T-helper 2 cell treated with Interferon-gamma antibody and Interleukin-4, amounts not matched to agents 5 μg/mL and 100 μg/mL, for 36 hours (primary cell): ENCODE results near the gene HNF1A.
"Not testable (repeated sequence)": the region's sequence is repeated elsewhere in the genome, so short reads cannot be mapped to it uniquely, and the experiment has no call there.

Experiments
- DNase-seq: peaks from one replicate; pipeline ENCODE4 v3.0.0; 2021; ENCODE audit warnings: low spot score
- H3K27ac Mint-ChIP-seq: one replicate; pipeline ENCODE4 v1.8.0; 2021; ENCODE audit warnings: mild to moderate bottlenecking, mixed read lengths
- H3K27me3 Mint-ChIP-seq: one replicate; pipeline ENCODE4 v1.8.0; 2021; ENCODE audit warnings: low read depth, mixed read lengths
- H3K36me3 Mint-ChIP-seq: one replicate; pipeline ENCODE4 v1.8.0; 2021; ENCODE audit warnings: low read depth, mixed read lengths
- H3K4me1 Mint-ChIP-seq: one replicate; pipeline ENCODE4 v1.8.0; 2021; ENCODE audit warnings: low read depth, mixed read lengths
- H3K4me3 Mint-ChIP-seq: one replicate; pipeline ENCODE4 v1.8.0; 2022; ENCODE audit warnings: mild to moderate bottlenecking, moderate library complexity, mixed read lengths
- H3K9me3 Mint-ChIP-seq: one replicate; pipeline ENCODE4 v1.8.0; 2021; ENCODE audit warnings: mixed read lengths

HNF1A gene

GRCh38 chr12:120943482-120943881, 34.9 kb upstream of the HNF1A start:
- H3K4me3 Mint-ChIP-seq = no peak overlapping the region

GRCh38 chr12:120944645-120945217, 33.6 kb upstream of the HNF1A start:
- no peaks in the 10 kb centered on the region for H3K9me3 Mint-ChIP-seq
- H3K27me3 Mint-ChIP-seq = peaks cover 7% of the 10 kb centered on the region
- no peak overlapping the region for H3K27ac Mint-ChIP-seq
- H3K36me3 Mint-ChIP-seq = no peaks in the 10 kb centered on the region
- peaks cover 5% of the 10 kb centered on the region for H3K4me1 Mint-ChIP-seq
- peak; percentile 56 for DNase-seq
- H3K4me3 Mint-ChIP-seq = no peak overlapping the region

More at GRCh38 chr12:120943482-120943881, 34.9 kb upstream of the HNF1A start:
- no peak for DNase-seq
- peaks cover 10% of the 10 kb centered on the region for H3K27me3 Mint-ChIP-seq
- H3K27ac Mint-ChIP-seq = no peak overlapping the region
- H3K9me3 Mint-ChIP-seq = no peaks in the 10 kb centered on the region
- H3K36me3 Mint-ChIP-seq = no peaks in the 10 kb centered on the region
- H3K4me1 Mint-ChIP-seq = peaks cover 6% of the 10 kb centered on the region

GRCh38 chr12:120945516-120945915, 32.8 kb upstream of the HNF1A start:
- H3K27ac Mint-ChIP-seq, H3K27me3 Mint-ChIP-seq, H3K4me3 Mint-ChIP-seq, H3K4me1 Mint-ChIP-seq, H3K36me3 Mint-ChIP-seq, H3K9me3 Mint-ChIP-seq, DNase-seq: not testable (repeated sequence)

- not testable (repeated sequence) for H3K4me1 Mint-ChIP-seq, H3K9me3 Mint-ChIP-seq, H3K36me3 Mint-ChIP-seq, H3K27me3 Mint-ChIP-seq, H3K4me3 Mint-ChIP-seq, H3K27ac Mint-ChIP-seq, DNase-seq
Observed at GRCh38 chr12:120950260-120950799, 28.0 kb upstream of the HNF1A start.

GRCh38 chr12:120950807-120951206, 27.5 kb upstream of the HNF1A start:
- Mint-ChIP-seq H3K4me3 (no peak overlapping the region), H3K27me3 (no peaks in the 10 kb centered on the region), H3K27ac (no peak overlapping the region), H3K36me3 (no peaks in the 10 kb centered on the region), H3K4me1 (peaks cover 3% of the 10 kb centered on the region), H3K9me3 (no peaks in the 10 kb centered on the region)
- no peak for DNase-seq

GRCh38 chr12:120955232-120955631, 23.1 kb upstream of the HNF1A start:
- Mint-ChIP-seq H3K36me3 (no peaks in the 10 kb centered on the region), H3K27me3 (no peaks in the 10 kb centered on the region), H3K9me3 (no peaks in the 10 kb centered on the region), H3K27ac (no peak overlapping the region), H3K4me3 (no peak overlapping the region), H3K4me1 (peaks cover 17% of the 10 kb centered on the region)
- no peak for DNase-seq

- no peaks in the 10 kb centered on the region for H3K27me3 Mint-ChIP-seq
- peaks cover 21% of the 10 kb centered on the region for H3K4me1 Mint-ChIP-seq
- no peaks in the 10 kb centered on the region for H3K36me3 Mint-ChIP-seq
- H3K4me3 Mint-ChIP-seq = no peak overlapping the region
- H3K27ac Mint-ChIP-seq = no peak overlapping the region
- H3K9me3 Mint-ChIP-seq = no peaks in the 10 kb centered on the region
- DNase-seq = no peak
Observed at GRCh38 chr12:120956579-120957300, 21.6 kb upstream of the HNF1A start.

- Mint-ChIP-seq H3K36me3 (no peaks in the 10 kb centered on the region), H3K27me3 (no peaks in the 10 kb centered on the region), H3K9me3 (no peaks in the 10 kb centered on the region), H3K4me1 (peaks cover 24% of the 10 kb centered on the region), H3K27ac (peak overlapping the region; percentile 85), H3K4me3 (peak overlapping the region; percentile 57)
- no peak for DNase-seq
Observed at GRCh38 chr12:120959111-120959878, 19.0 kb upstream of the HNF1A start.

GRCh38 chr12:120960657-120961056, 17.7 kb upstream of the HNF1A start:
- Mint-ChIP-seq H3K9me3 (no peaks in the 10 kb centered on the region), H3K27me3 (no peaks in the 10 kb centered on the region), H3K36me3 (no peaks in the 10 kb centered on the region), H3K27ac (peak overlapping the region; percentile 31), H3K4me3 (no peak overlapping the region), H3K4me1 (peaks cover 24% of the 10 kb centered on the region)
- peak; percentile 11 for DNase-seq

- H3K9me3 Mint-ChIP-seq = no peaks in the 10 kb centered on the region
- H3K4me1 Mint-ChIP-seq = peaks cover 24% of the 10 kb centered on the region
- H3K4me3 Mint-ChIP-seq = no peak overlapping the region
- no peaks in the 10 kb centered on the region for H3K36me3 Mint-ChIP-seq
- H3K27ac Mint-ChIP-seq = peak overlapping the region; percentile 49
- DNase-seq = no peak
- H3K27me3 Mint-ChIP-seq = no peaks in the 10 kb centered on the region
Observed at GRCh38 chr12:120961604-120962531, 16.5 kb upstream of the HNF1A start.

GRCh38 chr12:120962532-120963020, 15.8 kb upstream of the HNF1A start:
- peaks cover 22% of the 10 kb centered on the region for H3K4me1 Mint-ChIP-seq
- H3K9me3 Mint-ChIP-seq = no peaks in the 10 kb centered on the region
- peak; percentile 13 for DNase-seq
- H3K36me3 Mint-ChIP-seq = no peaks in the 10 kb centered on the region
- no peak overlapping the region for H3K27ac Mint-ChIP-seq
- H3K4me3 Mint-ChIP-seq = no peak overlapping the region
- H3K27me3 Mint-ChIP-seq = no peaks in the 10 kb centered on the region

GRCh38 chr12:120964298-120964697, 14.0 kb upstream of the HNF1A start:
- Mint-ChIP-seq H3K4me3 (no peak overlapping the region), H3K36me3 (no peaks in the 10 kb centered on the region), H3K9me3 (no peaks in the 10 kb centered on the region), H3K27ac (no peak overlapping the region), H3K4me1 (peaks cover 17% of the 10 kb centered on the region), H3K27me3 (no peaks in the 10 kb centered on the region)
- DNase-seq = no peak

GRCh38 chr12:120965534-120966091, 12.7 kb upstream of the HNF1A start:
- DNase-seq = no peak
- H3K4me1 Mint-ChIP-seq = peaks cover 7% of the 10 kb centered on the region
- no peaks in the 10 kb centered on the region for H3K36me3 Mint-ChIP-seq
- no peaks in the 10 kb centered on the region for H3K9me3 Mint-ChIP-seq
- no peaks in the 10 kb centered on the region for H3K27me3 Mint-ChIP-seq
- H3K4me3 Mint-ChIP-seq = no peak overlapping the region
- H3K27ac Mint-ChIP-seq = no peak overlapping the region
